Liver (tissue), 9 donors: ENCODE results near the gene CHN1. TPM values are rescaled to one million over a fixed set of nuclear protein-coding genes. Genes with fewer than 3 reads are reported as not detected.

ENCODE experiments used
- DNase-seq: peaks from one replicate; pipeline ENCODE4 v3.0.0-alpha.2; 2017; ENCODE audit warnings: low spot score
- H3K27ac ChIP-seq, 2 donors: one replicate each; pipeline ENCODE4 v1.7.0; 2013; ENCODE audit warnings: inconsistent platforms in 2 of 2, low read length in 2 of 2, control low read depth in 1 of 2, low read depth in 1 of 2, mild to moderate bottlenecking in 1 of 2
- H3K27me3 ChIP-seq, 4 donors: one replicate each; pipeline versions ENCODE4 v1.6.1 to v1.7.0; 2013; ENCODE audit warnings: low read length in 3 of 4, inconsistent platforms in 1 of 4, mild to moderate bottlenecking in 1 of 4, moderate library complexity in 1 of 4; ENCODE audit not compliant: control insufficient read depth in 4 of 4, insufficient read depth in 4 of 4
- H3K36me3 ChIP-seq, 4 donors: one replicate each; pipeline versions ENCODE4 v1.6.1 to v1.7.0; 2013; ENCODE audit warnings: low read length in 3 of 4, mild to moderate bottlenecking in 3 of 4, low read depth in 1 of 4, moderate library complexity in 1 of 4; ENCODE audit not compliant: control insufficient read depth in 4 of 4, insufficient read depth in 3 of 4
- H3K4me1 ChIP-seq, 4 donors: one replicate each; pipeline versions ENCODE4 v1.6.1 to v1.7.0; 2013; ENCODE audit warnings: low read length in 3 of 4, mild to moderate bottlenecking in 3 of 4, moderate library complexity in 1 of 4; ENCODE audit not compliant: control insufficient read depth in 4 of 4, insufficient read depth in 4 of 4
- H3K4me3 ChIP-seq, 3 donors: one replicate each; pipeline versions ENCODE4 v1.6.1 to v1.7.0; 2013; ENCODE audit warnings: low read length in 3 of 3, control low read depth in 1 of 3, low read depth in 1 of 3, mild to moderate bottlenecking in 1 of 3
- H3K9ac ChIP-seq, 2 donors: one replicate each; pipeline ENCODE4 v1.7.0; 2013; ENCODE audit warnings: low read length in 2 of 2, mild to moderate bottlenecking in 2 of 2, moderate library complexity in 2 of 2, control low read depth in 1 of 2, low read depth in 1 of 2
- H3K9me3 ChIP-seq, 4 donors: one replicate each; pipeline versions ENCODE4 v1.6.1 to v1.7.0; 2013; ENCODE audit warnings: low read length in 3 of 4; ENCODE audit not compliant: control insufficient read depth in 4 of 4
- ATF3 ChIP-seq: IDR thresholded peaks from 2 replicates; pipeline ENCODE4 v1.6.1; 2016; ENCODE audit warnings: antibody characterized with exemption
- CTCF ChIP-seq: fragments of 150-350 bp; IDR thresholded peaks from 2 replicates; pipeline ENCODE4 v1.5.1; 2017; ENCODE audit warnings: improper control_type of control experiment, low read depth, low read length; ENCODE audit not compliant: missing input control
- EGR1 ChIP-seq, 2 donors: IDR thresholded peaks; 2 replicates each; pipeline ENCODE4 v1.6.1; 2016 to 2018; ENCODE audit warnings: antibody characterized with exemption in 2 of 2, low read depth in 2 of 2
- GABPA ChIP-seq, 2 donors: IDR thresholded peaks in 1 of 2; conservative IDR thresholded peaks in 1 of 2; 2 replicates each; pipeline ENCODE4 v1.6.1; 2016; ENCODE audit warnings: antibody characterized with exemption in 2 of 2, mild to moderate bottlenecking in 1 of 2, moderate library complexity in 1 of 2
- HNF4A ChIP-seq, 2 donors: conservative IDR thresholded peaks; 2 replicates each; pipeline ENCODE4 v1.6.1; 2016; ENCODE audit warnings: antibody characterized with exemption in 2 of 2, mild to moderate bottlenecking in 2 of 2
- HNF4G ChIP-seq: IDR thresholded peaks from 2 replicates; pipeline ENCODE4 v1.6.1; 2016; ENCODE audit warnings: antibody characterized with exemption
- JUND ChIP-seq, 2 donors: IDR thresholded peaks; 2 replicates each; pipeline ENCODE4 v1.6.1; 2016; ENCODE audit warnings: antibody characterized with exemption in 2 of 2
- NR2F2 ChIP-seq: IDR thresholded peaks from 2 replicates; pipeline ENCODE4 v1.6.1; 2016; ENCODE audit warnings: antibody characterized with exemption
- RAD21 ChIP-seq, 2 donors: IDR thresholded peaks; 2 replicates each; pipeline ENCODE4 v1.6.1; 2016; ENCODE audit warnings: antibody characterized with exemption in 2 of 2, mild to moderate bottlenecking in 2 of 2
- REST ChIP-seq: IDR thresholded peaks from 2 replicates; pipeline ENCODE4 v1.6.1; 2016; ENCODE audit warnings: antibody characterized with exemption, mild to moderate bottlenecking
- RXRA ChIP-seq, 2 donors: IDR thresholded peaks; 2 replicates each; pipeline ENCODE4 v1.6.1; 2017 to 2018; ENCODE audit warnings: antibody characterized with exemption in 2 of 2, mild to moderate bottlenecking in 1 of 2
- SP1 ChIP-seq: IDR thresholded peaks from 2 replicates; pipeline ENCODE4 v1.6.1; 2018; ENCODE audit warnings: antibody characterized with exemption, mild to moderate bottlenecking
- YY1 ChIP-seq: IDR thresholded peaks from 2 replicates; pipeline ENCODE4 v1.6.1; 2016; ENCODE audit warnings: antibody characterized with exemption, mild to moderate bottlenecking
- ZBTB33 ChIP-seq: IDR thresholded peaks from 2 replicates; pipeline ENCODE4 v1.6.1; 2016; ENCODE audit warnings: antibody characterized with exemption
- WGBS: extraction: QIAGEN DNeasy Blood & Tissue Kit; methylation state at CpG from one replicate; pipeline ENCODE4 v1.1.7; 2013; 5-methylcytosine and 5-hydroxymethylcytosine counted together
- polyA plus RNA-seq, 2 donors: library from polyadenylated mRNA; stranded (reverse) in 1 of 2; unstranded in 1 of 2; fragments of 200-250 nt in 1 of 2; fragments of >200 nt in 1 of 2; fragmentation: Nextera tagmentation in 1 of 2; extraction: Ambion mirVana in 1 of 2; gene quantifications; one replicate each; pipeline versions ENCODE4 v1.2.1 to v1.2.3, GENCODE V29; 2013 to 2015
- total RNA-seq, 2 donors: library from RNA; depleted of rRNA; stranded (reverse); fragments of >200 nt; gene quantifications; one replicate each; pipeline ENCODE4 v1.2.3, GENCODE V29; 2014
- TF ChIP-seq, protein P1 (sequence below): IDR thresholded peaks from 2 replicates; pipeline ENCODE4 v1.6.1; 2016; ENCODE audit warnings: antibody characterized with exemption
- donor health status: healthy.
- donor health status: healthy.
- donor health status: healthy.
- donor health status: healthy.
- donor health status: healthy.

Gene CHN1
- total and polyA plus RNA-seq, 4 donors: 0.66 to 1.6 (median 1.1) TPM

- Histone ChIP-seq H3K27ac (no peak overlapping the region), H3K9ac (no peak overlapping the region), H3K4me1 (no peaks in the 10 kb centered on the region), H3K36me3 (no peaks in the 10 kb centered on the region), H3K9me3 (no peaks in the 10 kb centered on the region), H3K4me3 (no peak overlapping the region), H3K27me3 (no peaks in the 10 kb centered on the region)
- WGBS: 88% methylated on average over 1 of the region's 1 CpG
- TF ChIP-seq RXRA (IDR thresholded peaks at IDR 0.05): no peak
- no peak for DNase-seq
Observed at GRCh38 chr2:174859563-174860169, 145.5 kb downstream of the CHN1 start.

DNA sequence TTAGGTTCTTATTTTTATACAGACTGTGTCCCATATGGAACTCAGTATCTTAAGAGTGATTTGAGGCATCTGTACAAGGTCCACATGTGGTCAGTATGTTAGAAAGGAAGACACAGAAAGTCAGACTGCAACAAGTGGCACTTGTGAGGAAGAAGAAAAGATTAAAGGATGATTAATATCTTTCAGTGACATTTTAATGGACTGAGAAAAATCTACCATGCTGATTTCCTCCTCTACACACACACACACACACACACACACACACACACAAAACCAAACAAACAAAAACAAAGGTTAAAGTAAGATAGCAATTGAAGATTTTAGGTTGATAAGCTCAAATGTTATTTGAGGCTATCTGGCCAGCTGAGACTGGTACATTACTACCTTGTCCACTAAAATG lies 146.4 kb downstream of the CHN1 start:
- TF ChIP-seq ZBTB33 (no peak), NR2F2 (no peak), SP1 (no peak), RAD21 (IDR thresholded peaks at IDR 0.05) (no peak), HNF4A (conservative IDR thresholded peaks at IDR 0.05) (no peak), JUND (IDR thresholded peaks at IDR 0.05) (no peak), YY1 (no peak)
- TF ChIP-seq, protein P1, sequence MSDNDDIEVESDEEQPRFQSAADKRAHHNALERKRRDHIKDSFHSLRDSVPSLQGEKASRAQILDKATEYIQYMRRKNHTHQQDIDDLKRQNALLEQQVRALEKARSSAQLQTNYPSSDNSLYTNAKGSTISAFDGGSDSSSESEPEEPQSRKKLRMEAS: no peak
- Histone ChIP-seq H3K36me3 (no peaks in the 10 kb centered on the region), H3K27me3 (no peaks in the 10 kb centered on the region), H3K9ac (no peak overlapping the region), H3K27ac (no peak overlapping the region), H3K4me1 (no peaks in the 10 kb centered on the region), H3K9me3 (no peaks in the 10 kb centered on the region), H3K4me3 (no peak overlapping the region)
- no peak for DNase-seq

GRCh38 chr2:174856447-174856846 lies 148.7 kb downstream of the CHN1 start:
- H3K27me3 ChIP-seq: no peaks in the 10 kb centered on the region
- TF ChIP-seq RAD21 (IDR thresholded peaks at IDR 0.05): no peak
- no peak for TF ChIP-seq GABPA (IDR thresholded peaks at IDR 0.05 in 1 of 2, conservative IDR thresholded peaks at IDR 0.05 in 1 of 2)
- TF ChIP-seq HNF4G: no peak
- no peak for TF ChIP-seq CTCF
- TF ChIP-seq RXRA (IDR thresholded peaks at IDR 0.05): no peak
- TF ChIP-seq ATF3: no peak
- TF ChIP-seq REST: no peak
- no peak for TF ChIP-seq NR2F2
- TF ChIP-seq ZBTB33: no peak
- no peak for TF ChIP-seq SP1
- no peak for TF ChIP-seq EGR1 (IDR thresholded peaks at IDR 0.05; ENCODE audit: low read depth in 2 of 2)
- TF ChIP-seq YY1: no peak
- H3K27ac ChIP-seq: no peak overlapping the region
- no peaks in the 10 kb centered on the region for H3K9me3 ChIP-seq
- H3K4me3 ChIP-seq: no peak overlapping the region
- DNase-seq: no peak
- no peaks in the 10 kb centered on the region for H3K36me3 ChIP-seq
- H3K4me1 ChIP-seq: no peaks in the 10 kb centered on the region
- no peak overlapping the region for H3K9ac ChIP-seq
- 92% methylated on average over 3 of the region's 3 CpGs for whole genome bisulfite sequencing
